H1 (cell line): ENCODE results near the gene GABPA. TPM values are rescaled to one million over a fixed set of nuclear protein-coding genes. Genes with fewer than 3 reads are reported as not detected.

ENCODE experiments used
- CTCF ChIA-PET: fragments of 300-600 bp; sonication (Branson Sonifier 250); formaldehyde crosslinking; loops from one replicate; lab custom pipeline; 2021; ENCODE audit not compliant: partially characterized antibody; lab: Charles Lee
- POLR2A ChIA-PET: fragments of 300-600 bp; sonication (Branson Sonifier 250); formaldehyde crosslinking; loops from one replicate; lab custom pipeline; 2021; ENCODE audit warnings: inconsistent platforms; ENCODE audit not compliant: partially characterized antibody; lab: Charles Lee
- DNase-seq, 2 experiments: peaks; one replicate each; pipeline versions ENCODE4 v3.0.0 to v3.0.0-alpha.2; 2010 to 2022; ENCODE audit warnings: low spot score in 2 of 2, low read depth in 1 of 2, mixed read lengths in 1 of 2
- FAIRE-seq: peaks from 2 replicates; lab custom pipeline; 2011; peaks lifted over from hg19 to GRCh38; lab: Jason Lieb, UNC
- H2AFZ ChIP-seq: 2 replicates; pipeline ENCODE4 v1.8.1; 2012; ENCODE audit warnings: low read length, inconsistent platforms
- H2AK5ac ChIP-seq: 2 replicates; pipeline ENCODE4 v1.6.1; 2013; ENCODE audit warnings: low read depth, low read length
- H2BK120ac ChIP-seq: replicated peaks from 2 replicates; pipeline ENCODE3; 2013; ENCODE audit warnings: low read depth, low read length, inconsistent platforms
- H2BK12ac ChIP-seq: 2 replicates; pipeline ENCODE4 v1.6.1; 2013; ENCODE audit warnings: low read depth, low read length
- H2BK15ac ChIP-seq: 2 replicates; pipeline ENCODE4 v1.6.1; 2013; ENCODE audit warnings: low read length
- H2BK20ac ChIP-seq: 2 replicates; pipeline ENCODE4 v1.6.1; 2013; ENCODE audit warnings: low read length
- H2BK5ac ChIP-seq: 2 replicates; pipeline ENCODE4 v1.6.1; 2013; ENCODE audit warnings: low read depth, low read length
- H3K14ac ChIP-seq: 2 replicates; pipeline ENCODE4 v1.6.1; 2013; ENCODE audit warnings: inconsistent platforms; ENCODE audit not compliant: insufficient read length
- H3K18ac ChIP-seq: 2 replicates; pipeline ENCODE4 v1.6.1; 2013; ENCODE audit warnings: low read length; ENCODE audit errors: extremely low read depth
- H3K23ac ChIP-seq: 2 replicates; pipeline ENCODE4 v1.6.1; 2013; ENCODE audit warnings: inconsistent platforms; ENCODE audit not compliant: insufficient read length
- H3K23me2 ChIP-seq: 2 replicates; pipeline ENCODE4 v1.6.1; 2013; ENCODE audit warnings: low read depth, low read length
- H3K27ac ChIP-seq: 2 replicates; pipeline ENCODE4 v1.6.1; 2011; ENCODE audit warnings: low read depth, low read length, inconsistent platforms
- H3K27me3 ChIP-seq, 4 experiments: replicated peaks in 1 of 4; 1 replicate in 1 of 4; 2 replicates in 3 of 4; pipeline versions ENCODE4 v1.6.1 to v1.8.1; 2011 to 2013; ENCODE audit warnings: low read length in 3 of 4, mild to moderate bottlenecking in 3 of 4, inconsistent platforms in 2 of 4, mixed read lengths in 2 of 4, moderate library complexity in 1 of 4; ENCODE audit not compliant: control insufficient read depth in 3 of 4, insufficient read depth in 3 of 4; ENCODE audit errors: extremely low read depth in 1 of 4
- H3K36me3 ChIP-seq, 4 experiments: 2 replicates each; pipeline versions ENCODE4 v1.6.1 to v1.8.1; 2011 to 2013; ENCODE audit warnings: mild to moderate bottlenecking in 4 of 4, low read length in 3 of 4, moderate library complexity in 2 of 4, control low read depth in 1 of 4, inconsistent platforms in 1 of 4; ENCODE audit not compliant: insufficient read depth in 4 of 4, control insufficient read depth in 2 of 4
- H3K4ac ChIP-seq: replicated peaks from 2 replicates; pipeline ENCODE3; 2013; ENCODE audit warnings: low read length, low read depth, mixed read lengths, inconsistent platforms; ENCODE audit not compliant: insufficient read length
- H3K4me1 ChIP-seq, 4 experiments: replicated peaks in 1 of 4; 1 replicate in 1 of 4; 2 replicates in 3 of 4; pipeline versions ENCODE4 v1.6.1 to v1.8.1; 2011 to 2013; ENCODE audit warnings: low read length in 3 of 4, inconsistent platforms in 2 of 4, mixed read lengths in 1 of 4; ENCODE audit not compliant: insufficient read depth in 4 of 4, control insufficient read depth in 3 of 4
- H3K4me2 ChIP-seq, 2 experiments: 2 replicates each; pipeline versions ENCODE4 v1.6.1 to v1.8.1; 2011 to 2013; ENCODE audit warnings: low read depth in 2 of 2, low read length in 2 of 2, control low read depth in 1 of 2, inconsistent platforms in 1 of 2, mild to moderate bottlenecking in 1 of 2; ENCODE audit not compliant: insufficient read depth in 1 of 2
- H3K4me3 ChIP-seq, 4 experiments: fragments of 200-600, 300-600 bp in 1 of 4; sonication (generic), shearing (Covaris generic), sonication (Bioruptor Twin) in 1 of 4; 2 replicates each; pipeline versions ENCODE4 v1.5.1 to v1.8.1; 2011 to 2016; ENCODE audit warnings: low read length in 4 of 4, low read depth in 3 of 4, control low read depth in 2 of 4, inconsistent platforms in 2 of 4, mild to moderate bottlenecking in 2 of 4, mixed read lengths in 1 of 4, moderate library complexity in 1 of 4; ENCODE audit not compliant: insufficient read depth in 2 of 4; ENCODE audit errors: extremely low read depth in 1 of 4
- H3K56ac ChIP-seq: replicated peaks from 2 replicates; pipeline ENCODE3; 2013; ENCODE audit warnings: low read depth, mild to moderate bottlenecking, mixed read lengths, low read length, inconsistent platforms; ENCODE audit not compliant: insufficient read length
- H3K79me1 ChIP-seq: 2 replicates; pipeline ENCODE4 v1.6.1; 2013; ENCODE audit warnings: low read depth, low read length, control low read depth
- H3K79me2 ChIP-seq, 2 experiments: 2 replicates each; pipeline versions ENCODE4 v1.6.1 to v1.8.1; 2012 to 2013; ENCODE audit warnings: low read length in 2 of 2, mild to moderate bottlenecking in 2 of 2, inconsistent platforms in 1 of 2; ENCODE audit not compliant: insufficient read depth in 2 of 2, control insufficient read depth in 1 of 2
- H3K9ac ChIP-seq, 4 experiments: replicated peaks in 1 of 4; 1 replicate in 1 of 4; 2 replicates in 3 of 4; pipeline versions ENCODE4 v1.6.1 to v1.8.1; 2011 to 2013; ENCODE audit warnings: low read depth in 3 of 4, low read length in 3 of 4, control low read depth in 2 of 4, mild to moderate bottlenecking in 2 of 4, moderate library complexity in 2 of 4, inconsistent platforms in 1 of 4; ENCODE audit errors: extremely low read depth in 1 of 4
- H3K9me3 ChIP-seq, 2 experiments: 2 replicates each; pipeline versions ENCODE4 v1.6.1 to v1.8.1; 2012 to 2013; ENCODE audit warnings: mild to moderate bottlenecking in 2 of 2, moderate library complexity in 2 of 2, control low read depth in 1 of 2, inconsistent platforms in 1 of 2, low read depth in 1 of 2, low read length in 1 of 2, mixed read lengths in 1 of 2; ENCODE audit not compliant: insufficient read depth in 2 of 2
- H4K20me1 ChIP-seq, 2 experiments: replicated peaks in 1 of 2; 2 replicates each; pipeline versions ENCODE3 to v1.8.1; 2011 to 2013; ENCODE audit warnings: inconsistent platforms in 2 of 2, low read length in 2 of 2, mild to moderate bottlenecking in 1 of 2; ENCODE audit not compliant: insufficient read depth in 2 of 2, control insufficient read depth in 1 of 2
- H4K5ac ChIP-seq: 2 replicates; pipeline ENCODE4 v1.6.1; 2013; ENCODE audit warnings: low read length, low read depth, mixed read lengths, inconsistent platforms; ENCODE audit not compliant: insufficient read length
- H4K8ac ChIP-seq: 2 replicates; pipeline ENCODE4 v1.8.0; 2013; ENCODE audit warnings: mild to moderate bottlenecking, moderate library complexity, low read length, inconsistent platforms; ENCODE audit not compliant: insufficient read depth; ENCODE audit errors: extremely low read depth
- H4K91ac ChIP-seq: replicated peaks from 2 replicates; pipeline ENCODE3; 2013; ENCODE audit warnings: low read length, mixed read lengths, inconsistent platforms; ENCODE audit not compliant: insufficient read length
- BCL11A ChIP-seq, 2 experiments: IDR thresholded peaks; one replicate each; pipeline ENCODE4 v1.6.1; 2011; ENCODE audit warnings: low read depth in 2 of 2, low read length in 2 of 2, mild to moderate bottlenecking in 2 of 2
- BRCA1 ChIP-seq: IDR thresholded peaks from 2 replicates; pipeline ENCODE4 v1.6.1; 2012; ENCODE audit warnings: low read depth, low read length, improper control_type of control experiment
- KDM1A ChIP-seq: fragments of 200-600, 300-600 bp; sonication (generic); IDR thresholded peaks from 2 replicates; pipeline ENCODE4 v1.7.1; 2016; ENCODE audit warnings: mild to moderate bottlenecking, low read length, borderline replicate concordance
- NRF1 ChIP-seq: IDR thresholded peaks from 2 replicates; pipeline ENCODE4 v1.6.1; 2011; ENCODE audit warnings: mild to moderate bottlenecking, low read depth, low read length, improper control_type of control experiment
- RXRA ChIP-seq: IDR thresholded peaks from 2 replicates; pipeline ENCODE4 v1.6.1; 2011; ENCODE audit warnings: low read depth, mild to moderate bottlenecking, low read length, moderate library complexity; ENCODE audit not compliant: insufficient read depth
- SIN3A ChIP-seq, 2 experiments: IDR thresholded peaks in 1 of 2; conservative IDR thresholded peaks in 1 of 2; 2 replicates each; pipeline ENCODE4 v1.6.1; 2011 to 2012; ENCODE audit warnings: low read length in 2 of 2, improper control_type of control experiment in 1 of 2, low read depth in 1 of 2, mild to moderate bottlenecking in 1 of 2
- SIX5 ChIP-seq: IDR thresholded peaks from 2 replicates; pipeline ENCODE4 v1.6.1; 2011; ENCODE audit warnings: mild to moderate bottlenecking, low read depth, low read length
- SP1 ChIP-seq: IDR thresholded peaks from 2 replicates; pipeline ENCODE4 v1.6.1; 2011; ENCODE audit warnings: low read depth, low read length
- SP2 ChIP-seq: IDR thresholded peaks from 2 replicates; pipeline ENCODE4 v1.6.1; 2012; ENCODE audit warnings: mild to moderate bottlenecking, low read length, inconsistent platforms
- SP4 ChIP-seq: IDR thresholded peaks from 2 replicates; pipeline ENCODE4 v1.6.1; 2012; ENCODE audit warnings: low read length, inconsistent platforms
- SRF ChIP-seq: IDR thresholded peaks from 2 replicates; pipeline ENCODE4 v1.6.1; 2011; ENCODE audit warnings: mild to moderate bottlenecking, low read depth, low read length, moderate library complexity
- TAF7 ChIP-seq: optimal IDR thresholded peaks from 2 replicates; pipeline ENCODE3; 2011; ENCODE audit warnings: low read depth, mild to moderate bottlenecking, inconsistent platforms, low read length, moderate library complexity, borderline replicate concordance
- WGBS, 2 experiments: shearing (Covaris generic) in 1 of 2; methylation state at CpG; one replicate each; pipeline versions ENCODE4 v1.1.6 to v1.1.7; 2013 to 2015; ENCODE audit warnings: low lambda C conversion rate in 2 of 2, mixed read lengths in 2 of 2, inconsistent platforms in 1 of 2, low coverage in 1 of 2, missing lambda C conversion rate in 1 of 2; ENCODE audit not compliant: insufficient replicate concordance in 2 of 2, insufficient coverage in 1 of 2, insufficient read length in 1 of 2; ENCODE audit errors: extremely low coverage in 1 of 2, missing lambda C conversion rate in 1 of 2; 5-methylcytosine and 5-hydroxymethylcytosine counted together
- polyA plus RNA-seq, 7 experiments: library from polyadenylated mRNA; depleted of rRNA in 3 of 7; stranded (reverse) in 5 of 7; unstranded in 2 of 7; fragments of >200 nt in 5 of 7; fragments of 200-250 nt in 2 of 7; gene quantifications; 1 replicate in 5 of 7; 2 replicates in 1 of 7; 4 replicates in 1 of 7; pipeline versions ENCODE4 v1.2.1 to v1.2.3, GENCODE V29; 2011 to 2013; ENCODE audit warnings: missing spikeins in 2 of 7, mixed read lengths in 2 of 7
- total RNA-seq: library from RNA; stranded (reverse); fragmentation: NEBNext Ultra II Directional; extraction: Animal tissue kit (Norgen Biotek cat#: 25700); gene quantifications from 2 replicates; pipeline ENCODE4 v1.2.1, GENCODE V29; 2021
- TF ChIP-seq, protein P1 (sequence below): IDR thresholded peaks from 2 replicates; pipeline ENCODE4 v1.6.1; 2012; ENCODE audit warnings: inconsistent platforms
- TF ChIP-seq, protein P2 (sequence below): IDR thresholded peaks from 2 replicates; pipeline ENCODE4 v1.6.1; 2011; ENCODE audit warnings: low read length, improper control_type of control experiment

The GABPA gene
- total and polyA plus RNA-seq, 2 of the 8 experiments (the other 6 are each of a cell fraction or from before 2014, with no cell fraction given): 5.2 to 22.2 TPM

DNA sequence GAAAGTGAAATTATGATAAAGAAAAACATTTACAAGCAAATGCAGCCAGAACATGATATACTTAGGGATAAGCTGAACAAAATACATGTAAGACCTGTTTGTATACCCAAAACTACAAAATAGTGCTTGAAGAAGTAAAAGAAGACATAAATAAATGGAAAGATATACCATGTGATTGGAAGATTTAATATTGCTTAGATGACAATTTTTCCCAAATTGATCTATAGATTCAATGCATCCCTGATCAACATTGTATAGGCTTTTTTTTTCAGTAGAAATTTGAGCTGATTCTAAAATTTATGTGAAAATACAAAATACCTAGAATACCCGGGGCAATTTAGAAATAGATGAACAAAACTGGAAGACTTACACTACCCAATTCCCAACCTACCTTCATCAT lies 76.4 kb downstream of the GABPA start:
- Histone ChIP-seq H3K4me2 (no peak overlapping the region), H3K4ac (no peak overlapping the region), H4K8ac (no peak overlapping the region), H4K91ac (no peak overlapping the region), H2BK120ac (no peak overlapping the region), H3K18ac (no peak overlapping the region), H3K79me1 (no peaks in the 10 kb centered on the region), H3K4me1 (no peaks in the 10 kb centered on the region), H3K14ac (no peak overlapping the region), H3K9ac (no peak overlapping the region), H2BK20ac (no peak overlapping the region), H3K27ac (no peak overlapping the region), H2BK5ac (no peak overlapping the region), H3K36me3 (no peaks in the 10 kb centered on the region), H3K4me3 (no peak overlapping the region), H3K23ac (no peak overlapping the region), H3K9me3 (no peaks in the 10 kb centered on the region), H2BK12ac (no peak overlapping the region), H2BK15ac (no peak overlapping the region), H3K27me3 (no peaks in the 10 kb centered on the region), H3K79me2 (no peaks in the 10 kb centered on the region), H2AK5ac (no peak overlapping the region), H3K23me2 (no peaks in the 10 kb centered on the region; the same call in 1 of the 2 replicates), H3K56ac (no peak overlapping the region), H2AFZ (no peak overlapping the region), H4K20me1 (no peaks in the 10 kb centered on the region), H4K5ac (no peak overlapping the region)
- FAIRE-seq (no peak), DNase-seq (no peak)
- WGBS, 2 experiments: 100% methylated on average over 1 of the region's 1 CpG; no CpG with 5 or more reads in 1 of the 2 experiments
- ChIA-PET CTCF (interaction anchor here (0.6 to 4.6 kb wide), 2 partner anchors 11 to 470 kb away, joined by 3 to 35 read pairs; no protein-coding TSS in a partner anchor), POLR2A (no interaction called here)
- no peak for TF ChIP-seq BCL11A (IDR thresholded peaks at IDR 0.05; ENCODE audit: low read depth in 2 of 2, low read length in 2 of 2)
- no peak for TF ChIP-seq SIX5
- no peak for TF ChIP-seq SP4
- TF ChIP-seq, protein P1, sequence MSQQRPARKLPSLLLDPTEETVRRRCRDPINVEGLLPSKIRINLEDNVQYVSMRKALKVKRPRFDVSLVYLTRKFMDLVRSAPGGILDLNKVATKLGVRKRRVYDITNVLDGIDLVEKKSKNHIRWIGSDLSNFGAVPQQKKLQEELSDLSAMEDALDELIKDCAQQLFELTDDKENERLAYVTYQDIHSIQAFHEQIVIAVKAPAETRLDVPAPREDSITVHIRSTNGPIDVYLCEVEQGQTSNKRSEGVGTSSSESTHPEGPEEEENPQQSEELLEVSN: no peak
- no peak for TF ChIP-seq SRF
- no peak for TF ChIP-seq SIN3A (conservative IDR thresholded peaks at IDR 0.05 in 1 of 2, IDR thresholded peaks at IDR 0.05 in 1 of 2; ENCODE audit: low read depth in 1 of 2, low read length in 2 of 2)
- TF ChIP-seq, protein P2, sequence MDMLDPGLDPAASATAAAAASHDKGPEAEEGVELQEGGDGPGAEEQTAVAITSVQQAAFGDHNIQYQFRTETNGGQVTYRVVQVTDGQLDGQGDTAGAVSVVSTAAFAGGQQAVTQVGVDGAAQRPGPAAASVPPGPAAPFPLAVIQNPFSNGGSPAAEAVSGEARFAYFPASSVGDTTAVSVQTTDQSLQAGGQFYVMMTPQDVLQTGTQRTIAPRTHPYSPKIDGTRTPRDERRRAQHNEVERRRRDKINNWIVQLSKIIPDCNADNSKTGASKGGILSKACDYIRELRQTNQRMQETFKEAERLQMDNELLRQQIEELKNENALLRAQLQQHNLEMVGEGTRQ: no peak
- no peak for TF ChIP-seq TAF7
- TF ChIP-seq RXRA: no peak
- TF ChIP-seq SP1: no peak
- no peak for TF ChIP-seq SP2
- no peak for TF ChIP-seq NRF1
- TF ChIP-seq KDM1A: no peak
- TF ChIP-seq BRCA1: no peak
